Left ventricle myocardium inferior (tissue), 1 donor: ENCODE measurements around the gene PTPRG. TPM values are rescaled to one million over a fixed set of nuclear protein-coding genes. Genes with fewer than 3 reads are reported as not detected.

Source experiments
- DNase-seq: peaks from one replicate; pipeline ENCODE4 v3.0.0-alpha.2; 2020
- H3K27ac ChIP-seq: fragments of 200-600 bp; replicated peaks from 2 replicates; pipeline ENCODE4 v1.8.0; 2021
- H3K27me3 ChIP-seq: fragments of 200-600 bp; 2 replicates; pipeline ENCODE4 v1.8.0; 2021; ENCODE audit warnings: low read depth
- H3K36me3 ChIP-seq: fragments of 200-600 bp; 2 replicates; pipeline ENCODE4 v1.8.0; 2021
- H3K4me1 ChIP-seq: fragments of 200-600 bp; 2 replicates; pipeline ENCODE4 v1.8.0; 2021
- H3K4me3 ChIP-seq: fragments of 200-600 bp; 2 replicates; pipeline ENCODE4 v1.8.0; 2021; ENCODE audit warnings: mild to moderate bottlenecking, moderate library complexity
- H3K9me3 ChIP-seq: fragments of 200-600 bp; replicated peaks from 2 replicates; pipeline ENCODE4 v1.8.0; 2021
- intact Hi-C: fragments of 100-400 bp; cut with micrococcal nuclease; formaldehyde crosslinking; loops from one replicate; pipeline ENCODE4 v1.11.0; 2022
- total RNA-seq: library from RNA; stranded (reverse); fragmentation: NEBNext Ultra II Directional; extraction: Animal tissue kit (Norgen Biotek cat#: 25700); gene quantifications from one replicate; pipeline ENCODE4 v1.2.1, GENCODE V29; 2021
- TF ChIP-seq, protein P1 (sequence below): fragments of 200-600 bp; IDR thresholded peaks from 2 replicates; pipeline ENCODE4 v1.8.0; 2021; ENCODE audit warnings: antibody characterized with exemption, mild to moderate bottlenecking, borderline replicate concordance
- donor health status: DM: no; HTN: yes; CAD: no; lungs with severe emphysema.

Gene PTPRG
- total RNA-seq, 1 donor from 2014 or later, result 29.6 TPM

DNA sequence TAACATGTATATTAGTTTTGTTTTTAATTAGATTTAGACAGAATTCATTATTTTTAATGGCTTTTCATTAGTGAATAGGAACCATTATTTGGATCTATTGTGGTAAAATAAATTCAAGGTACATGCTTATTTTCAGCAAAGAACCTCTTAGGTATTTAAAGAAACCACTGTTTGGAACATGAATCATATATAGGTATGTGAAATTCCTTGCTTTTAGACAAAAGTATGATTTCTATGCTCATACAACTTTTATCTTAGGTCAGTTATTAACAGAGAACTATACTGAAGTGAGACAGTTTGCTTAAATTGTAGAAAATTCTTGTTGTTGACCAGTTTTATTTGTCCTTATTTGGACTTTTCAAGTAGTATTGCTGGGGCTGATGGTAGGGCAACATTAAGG, 422.1 kb downstream of the PTPRG start:
- Histone ChIP-seq H3K4me3 (no peak overlapping the region), H3K27ac (no peak overlapping the region), H3K36me3 (no peaks in the 10 kb centered on the region), H3K4me1 (peaks cover 48% of the 10 kb centered on the region), H3K27me3 (no peaks in the 10 kb centered on the region), H3K9me3 (no peaks in the 10 kb centered on the region)
- TF ChIP-seq, protein P1, sequence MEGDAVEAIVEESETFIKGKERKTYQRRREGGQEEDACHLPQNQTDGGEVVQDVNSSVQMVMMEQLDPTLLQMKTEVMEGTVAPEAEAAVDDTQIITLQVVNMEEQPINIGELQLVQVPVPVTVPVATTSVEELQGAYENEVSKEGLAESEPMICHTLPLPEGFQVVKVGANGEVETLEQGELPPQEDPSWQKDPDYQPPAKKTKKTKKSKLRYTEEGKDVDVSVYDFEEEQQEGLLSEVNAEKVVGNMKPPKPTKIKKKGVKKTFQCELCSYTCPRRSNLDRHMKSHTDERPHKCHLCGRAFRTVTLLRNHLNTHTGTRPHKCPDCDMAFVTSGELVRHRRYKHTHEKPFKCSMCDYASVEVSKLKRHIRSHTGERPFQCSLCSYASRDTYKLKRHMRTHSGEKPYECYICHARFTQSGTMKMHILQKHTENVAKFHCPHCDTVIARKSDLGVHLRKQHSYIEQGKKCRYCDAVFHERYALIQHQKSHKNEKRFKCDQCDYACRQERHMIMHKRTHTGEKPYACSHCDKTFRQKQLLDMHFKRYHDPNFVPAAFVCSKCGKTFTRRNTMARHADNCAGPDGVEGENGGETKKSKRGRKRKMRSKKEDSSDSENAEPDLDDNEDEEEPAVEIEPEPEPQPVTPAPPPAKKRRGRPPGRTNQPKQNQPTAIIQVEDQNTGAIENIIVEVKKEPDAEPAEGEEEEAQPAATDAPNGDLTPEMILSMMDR, result no peak
- DNase-seq, result no peak
- intact Hi-C loops, result no loop called here

DNA sequence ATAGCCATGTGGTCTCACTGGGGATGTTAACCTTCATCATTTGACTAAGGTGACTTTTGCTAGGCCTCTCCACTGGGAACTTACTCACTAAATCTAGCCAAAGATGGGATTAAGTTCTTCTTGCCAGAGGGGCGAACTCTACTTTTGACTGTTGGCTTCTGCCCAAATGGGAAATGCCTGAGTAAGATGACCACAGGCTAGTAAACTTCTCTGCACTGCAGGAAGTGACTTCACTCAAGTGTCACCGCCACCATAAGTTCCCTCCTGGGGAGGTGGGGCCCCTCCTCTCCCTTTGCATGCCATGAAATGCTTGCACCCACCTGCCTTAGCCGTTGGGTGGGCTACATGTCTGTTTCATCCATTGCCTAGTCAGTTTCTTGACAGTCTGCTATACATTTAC, 423.6 kb downstream of the PTPRG start:
- Histone ChIP-seq H3K4me3 (no peak overlapping the region), H3K4me1 (peaks cover 41% of the 10 kb centered on the region), H3K27me3 (no peaks in the 10 kb centered on the region), H3K36me3 (peaks cover 3% of the 10 kb centered on the region), H3K27ac (no peak overlapping the region), H3K9me3 (no peaks in the 10 kb centered on the region)
- DNase-seq, result no peak
- TF ChIP-seq, protein P1, result no peak
- intact Hi-C loops, result no loop called here

DNA sequence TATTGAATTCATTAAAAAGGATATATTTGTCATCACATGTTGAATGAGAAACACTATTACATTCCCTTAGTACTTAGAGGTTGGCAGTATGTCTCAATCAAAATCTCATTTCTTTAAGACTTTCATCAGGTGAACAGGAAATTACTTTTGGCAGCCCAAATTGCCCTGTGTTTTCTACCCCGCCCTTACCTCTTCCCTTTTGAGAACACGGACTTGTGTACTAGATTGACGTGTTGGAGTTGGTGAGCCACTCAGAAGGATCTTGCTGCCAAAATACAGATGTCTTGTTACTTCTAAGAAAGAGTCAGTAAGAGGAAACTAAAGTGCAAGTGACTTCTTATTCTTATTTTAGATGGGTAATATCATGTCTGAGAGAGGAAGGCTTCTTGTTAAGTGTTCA, 425.1 kb downstream of the PTPRG start:
- TF ChIP-seq, protein P1, result no peak
- Histone ChIP-seq H3K4me1 (peaks cover 39% of the 10 kb centered on the region), H3K9me3 (no peaks in the 10 kb centered on the region), H3K27ac (no peak overlapping the region), H3K27me3 (no peaks in the 10 kb centered on the region), H3K36me3 (peaks cover 5% of the 10 kb centered on the region), H3K4me3 (no peak overlapping the region)
- DNase-seq, result no peak
- intact Hi-C loops, result no loop called here

DNA sequence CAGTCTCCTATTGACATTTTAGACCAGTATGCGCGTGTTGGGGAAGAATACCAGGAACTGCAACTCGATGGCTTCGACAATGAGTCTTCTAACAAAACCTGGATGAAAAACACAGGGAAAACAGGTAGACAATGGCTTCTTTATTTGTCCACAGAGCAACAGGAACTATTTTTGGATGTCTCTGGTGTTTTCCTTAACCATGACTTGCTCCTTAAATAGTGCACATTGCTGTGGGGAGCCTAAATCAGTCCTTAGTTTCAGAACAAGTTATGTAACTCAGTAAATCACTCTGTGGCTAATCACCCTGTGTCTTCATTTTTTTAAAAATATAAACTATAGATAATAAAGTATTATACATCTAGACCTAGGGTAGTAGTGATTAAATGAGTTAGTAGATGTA, 428.3 kb downstream of the PTPRG start:
- no peak overlapping the region for H3K4me3 ChIP-seq
- TF ChIP-seq, protein P1, result no peak
- H3K27me3 ChIP-seq, result no peaks in the 10 kb centered on the region
- no peak overlapping the region for H3K27ac ChIP-seq
- H3K4me1 ChIP-seq, result peaks cover 32% of the 10 kb centered on the region
- peaks cover 5% of the 10 kb centered on the region for H3K36me3 ChIP-seq
- no peak for DNase-seq
- intact Hi-C loops, result no loop called here
- H3K9me3 ChIP-seq, result no peaks in the 10 kb centered on the region

DNA sequence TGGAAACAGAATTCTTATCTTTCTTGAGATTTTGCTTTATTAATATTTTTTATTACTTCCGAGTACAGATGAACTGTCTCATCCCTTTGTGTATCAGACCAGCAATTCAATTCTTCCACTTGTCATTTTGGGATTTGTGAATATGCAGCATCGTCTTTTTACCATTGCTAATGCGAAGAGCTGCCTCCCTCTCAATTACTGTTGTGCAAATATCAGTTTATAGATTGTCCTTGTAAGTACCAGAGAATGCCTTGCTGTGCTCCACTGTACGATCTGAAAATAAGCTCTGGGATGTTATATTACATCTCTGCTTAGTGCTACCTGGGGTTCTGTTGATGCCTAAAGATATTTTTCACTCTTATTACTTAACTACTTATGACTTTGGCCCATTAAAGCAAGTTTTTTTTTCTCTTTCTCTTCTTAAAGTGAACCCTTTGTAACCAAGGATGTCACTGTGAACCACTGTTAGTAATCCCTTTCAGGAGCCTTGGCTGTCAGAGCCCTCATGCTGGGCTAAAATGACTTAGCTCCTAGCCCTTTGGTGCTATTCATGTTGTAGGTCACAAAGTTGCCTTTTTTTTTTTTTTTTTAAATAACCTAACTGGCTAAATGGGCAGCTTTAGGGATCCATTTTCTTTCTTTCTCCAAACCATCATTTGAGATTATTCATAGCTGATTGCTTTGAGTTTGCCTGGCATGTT, 429.1 kb downstream of the PTPRG start:
- TF ChIP-seq, protein P1, result no peak

More for the DNA sequence above, 429.1 kb downstream of the PTPRG start:
- H3K27ac ChIP-seq, result no peak overlapping the region
- no peak overlapping the region for H3K4me3 ChIP-seq
- no peaks in the 10 kb centered on the region for H3K27me3 ChIP-seq
- no peaks in the 10 kb centered on the region for H3K9me3 ChIP-seq
- no peak for DNase-seq
- peaks cover 24% of the 10 kb centered on the region for H3K4me1 ChIP-seq
- peaks cover 5% of the 10 kb centered on the region for H3K36me3 ChIP-seq
- intact Hi-C loops, result no loop called here
